Measurements from ENCODE around the gene MCTP2. TPM values are rescaled to one million over a fixed set of nuclear protein-coding genes. Genes with fewer than 3 reads are reported as not detected.

Gene MCTP2
- total and polyA plus RNA-seq, 12 donors = 0.24 to 8.3 (median 0.89) TPM

- intact Hi-C loops (cut with DNase I) = no loop called here
- Histone ChIP-seq H3K4me1 (peaks cover 0 to 44% (median 0%) of the 10 kb centered on the region in 9 donors), H3K36me3 (no peaks in the 10 kb centered on the region), H3K9me3 (no peaks in the 10 kb centered on the region), H3K27me3 (no peaks in the 10 kb centered on the region), H3K27ac (no peak overlapping the region), H3K4me3 (no peak overlapping the region)
- TF ChIP-seq, protein P1, sequence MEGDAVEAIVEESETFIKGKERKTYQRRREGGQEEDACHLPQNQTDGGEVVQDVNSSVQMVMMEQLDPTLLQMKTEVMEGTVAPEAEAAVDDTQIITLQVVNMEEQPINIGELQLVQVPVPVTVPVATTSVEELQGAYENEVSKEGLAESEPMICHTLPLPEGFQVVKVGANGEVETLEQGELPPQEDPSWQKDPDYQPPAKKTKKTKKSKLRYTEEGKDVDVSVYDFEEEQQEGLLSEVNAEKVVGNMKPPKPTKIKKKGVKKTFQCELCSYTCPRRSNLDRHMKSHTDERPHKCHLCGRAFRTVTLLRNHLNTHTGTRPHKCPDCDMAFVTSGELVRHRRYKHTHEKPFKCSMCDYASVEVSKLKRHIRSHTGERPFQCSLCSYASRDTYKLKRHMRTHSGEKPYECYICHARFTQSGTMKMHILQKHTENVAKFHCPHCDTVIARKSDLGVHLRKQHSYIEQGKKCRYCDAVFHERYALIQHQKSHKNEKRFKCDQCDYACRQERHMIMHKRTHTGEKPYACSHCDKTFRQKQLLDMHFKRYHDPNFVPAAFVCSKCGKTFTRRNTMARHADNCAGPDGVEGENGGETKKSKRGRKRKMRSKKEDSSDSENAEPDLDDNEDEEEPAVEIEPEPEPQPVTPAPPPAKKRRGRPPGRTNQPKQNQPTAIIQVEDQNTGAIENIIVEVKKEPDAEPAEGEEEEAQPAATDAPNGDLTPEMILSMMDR (IDR thresholded peaks at IDR 0.05) = no peak
- ATAC-seq = no peak
- no peak for DNase-seq
- WGBS, 2 donors = 92 to 97% methylated on average over 2 of the region's 2 CpGs
Observed at GRCh38 chr15:94258246-94258645, 26.9 kb downstream of the MCTP2 start.

- Histone ChIP-seq H3K36me3 (no peaks in the 10 kb centered on the region), H3K27me3 (no peaks in the 10 kb centered on the region), H3K4me3 (no peak overlapping the region), H3K4me1 (peaks cover 0 to 35% (median 0%) of the 10 kb centered on the region in 9 donors), H3K27ac (no peak overlapping the region), H3K9me3 (no peaks in the 10 kb centered on the region)
- DNase-seq (no peak), ATAC-seq (no peak)
- TF ChIP-seq, protein P1 (IDR thresholded peaks at IDR 0.05) = no peak
- intact Hi-C loops (cut with DNase I) = no loop called here
- 85 to 96% methylated on average over 1 of the region's 1 CpG for WGBS, 2 donors
Observed at GRCh38 chr15:94259121-94259751, 27.9 kb downstream of the MCTP2 start.

DNA sequence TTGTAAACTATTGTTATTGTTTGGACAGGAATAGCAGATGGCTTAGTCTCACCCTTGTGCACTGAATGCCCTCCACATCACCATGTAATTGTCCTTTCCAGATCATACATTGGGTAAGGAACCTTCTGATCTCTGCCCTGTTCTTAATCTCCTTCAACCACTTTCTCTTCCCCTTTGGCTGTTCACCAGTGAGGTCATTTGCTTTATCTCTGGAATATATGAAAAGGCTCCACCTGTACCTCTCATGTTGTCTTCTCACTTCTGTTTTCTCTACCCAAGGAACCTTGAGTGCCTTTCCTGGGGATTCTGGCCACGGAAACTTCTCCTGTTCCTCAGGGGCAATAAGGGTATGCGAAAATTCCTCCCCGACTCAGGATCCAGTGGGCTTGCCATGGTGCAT is 28.5 kb downstream of the MCTP2 start:
- intact Hi-C loops (cut with DNase I) = no loop called here
- DNase-seq (no peak), ATAC-seq (no peak)
- Histone ChIP-seq H3K9me3 (no peaks in the 10 kb centered on the region), H3K27ac (no peak overlapping the region), H3K4me3 (no peak overlapping the region), H3K27me3 (no peaks in the 10 kb centered on the region), H3K36me3 (no peaks in the 10 kb centered on the region), H3K4me1 (peaks cover 0 to 35% (median 0%) of the 10 kb centered on the region in 9 donors)
- TF ChIP-seq, protein P1 (IDR thresholded peaks at IDR 0.05) = no peak
- 76 to 82% methylated on average over 3 of the region's 3 CpGs for WGBS, 2 donors

- Histone ChIP-seq H3K4me1 (peaks cover 0 to 25% (median 0%) of the 10 kb centered on the region in 9 donors), H3K4me3 (no peak overlapping the region), H3K36me3 (no peaks in the 10 kb centered on the region), H3K27ac (no peak overlapping the region), H3K27me3 (no peaks in the 10 kb centered on the region), H3K9me3 (no peaks in the 10 kb centered on the region)
- ATAC-seq (no peak), DNase-seq (no peak)
- intact Hi-C loops (cut with DNase I) = no loop called here
- TF ChIP-seq, protein P1 (IDR thresholded peaks at IDR 0.05) = no peak
- WGBS, 2 donors = 31 to 36% methylated on average over 1 of the region's 1 CpG
Observed at GRCh38 chr15:94262201-94262600, 30.8 kb downstream of the MCTP2 start.

All from heart right ventricle (tissue), 16 donors.